Measurements from ENCODE around the gene MRPL39. TPM values are rescaled to one million over a fixed set of nuclear protein-coding genes. Genes with fewer than 3 reads are reported as not detected.

Gene MRPL39
- total RNA-seq, 1 donor from 2014 or later, result 31.6 TPM

GRCh38 chr21:25615880-25616279 lies 8.6 kb upstream of the MRPL39 start:
- intact Hi-C loops (cut with micrococcal nuclease), result no loop called here

- intact Hi-C loops (cut with micrococcal nuclease), result no loop called here
Measured at GRCh38 chr21:25614441-25614840, 7.2 kb upstream of the MRPL39 start.

- intact Hi-C loops (cut with micrococcal nuclease), result loop anchor here (1.0 to 5.0 kb wide), 9 partner anchors 31 to 1234 kb away; partner anchors contain the start of genes APP, ATP5PF, GABPA and JAM2
Measured at GRCh38 chr21:25608044-25608737, 910 bp upstream of the MRPL39 start.

DNA sequence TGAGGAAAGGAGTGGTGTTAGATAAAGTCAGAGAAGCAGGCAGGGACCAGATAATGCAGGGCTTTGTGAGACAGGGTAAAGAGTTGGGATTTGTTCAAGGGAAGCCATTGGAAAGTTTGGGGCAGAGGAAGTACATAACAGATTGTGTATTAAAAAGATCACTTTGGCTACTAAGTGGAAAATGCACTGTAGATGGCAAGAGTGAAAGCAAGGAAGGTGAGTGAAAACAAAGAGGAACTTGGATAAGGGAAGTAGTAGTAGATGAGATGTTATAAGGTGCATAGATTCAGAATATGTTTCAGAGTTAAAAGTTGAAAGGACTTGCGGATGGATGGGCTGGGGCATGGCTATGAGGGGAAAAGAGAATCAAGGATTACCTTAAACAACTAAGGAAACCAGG lies 17.4 kb downstream of the MRPL39 start:
- intact Hi-C loops (cut with micrococcal nuclease), result no loop called here

- intact Hi-C loops (cut with micrococcal nuclease), result no loop called here
Measured at GRCh38 chr21:25586791-25587190, 20.5 kb downstream of the MRPL39 start.

DNA sequence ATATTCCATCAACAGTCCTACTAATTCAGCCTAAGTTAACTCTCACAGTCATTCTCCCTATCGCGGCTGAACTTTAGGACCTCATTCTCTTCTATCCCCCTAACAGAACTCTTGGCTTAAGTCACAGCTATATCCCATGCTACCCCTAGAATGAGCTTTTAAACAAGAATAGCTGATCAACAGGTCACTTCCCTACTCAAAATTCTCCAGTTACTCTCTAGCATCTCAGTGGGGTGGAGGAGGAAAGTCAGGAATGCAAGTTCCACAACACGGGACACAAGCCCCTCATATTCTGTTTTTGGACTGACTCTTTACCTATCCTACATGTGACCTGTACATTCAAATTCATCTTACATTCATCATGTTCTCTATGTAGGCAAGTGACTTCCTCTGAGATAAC lies 21.0 kb downstream of the MRPL39 start:
- intact Hi-C loops (cut with micrococcal nuclease), result no loop called here

GRCh38 chr21:25584833-25585676 lies 22.2 kb downstream of the MRPL39 start:
- intact Hi-C loops (cut with micrococcal nuclease), result no loop called here

DNA sequence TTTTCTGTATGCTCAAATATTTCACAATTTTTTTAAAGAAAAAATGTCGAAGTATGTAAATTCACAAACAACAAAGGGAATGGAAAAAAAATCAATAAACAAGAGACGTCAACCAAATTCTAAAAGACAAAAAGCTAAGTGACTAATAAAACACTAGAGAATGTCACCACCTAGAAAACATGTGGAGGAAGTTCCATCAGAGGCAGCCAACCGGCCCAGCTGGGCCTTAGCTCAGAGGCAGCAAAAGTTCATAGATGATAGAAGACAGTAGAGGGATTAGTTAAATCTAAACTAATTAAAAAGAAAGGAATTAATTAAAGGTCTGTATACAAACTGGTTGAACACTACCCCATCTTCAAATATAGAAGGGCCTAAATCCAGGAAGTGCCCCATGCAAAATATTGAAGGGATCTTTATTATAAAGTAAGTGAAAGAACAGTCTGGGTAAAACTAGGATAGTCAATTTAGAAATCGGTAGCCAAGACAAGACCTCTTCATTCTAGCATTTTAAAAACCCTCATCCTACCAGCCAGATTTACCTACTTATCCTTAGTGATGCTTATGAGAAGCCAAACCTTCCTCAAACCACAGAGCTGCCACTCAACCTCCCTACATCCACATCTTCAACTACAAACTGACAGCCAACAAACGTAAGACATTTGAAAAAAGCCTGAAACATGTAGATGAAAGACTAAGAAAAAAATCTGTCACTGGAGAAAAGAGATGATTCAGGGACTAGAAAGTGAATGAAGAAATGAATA lies 23.7 kb downstream of the MRPL39 start:
- intact Hi-C loops (cut with micrococcal nuclease), result no loop called here

DNA sequence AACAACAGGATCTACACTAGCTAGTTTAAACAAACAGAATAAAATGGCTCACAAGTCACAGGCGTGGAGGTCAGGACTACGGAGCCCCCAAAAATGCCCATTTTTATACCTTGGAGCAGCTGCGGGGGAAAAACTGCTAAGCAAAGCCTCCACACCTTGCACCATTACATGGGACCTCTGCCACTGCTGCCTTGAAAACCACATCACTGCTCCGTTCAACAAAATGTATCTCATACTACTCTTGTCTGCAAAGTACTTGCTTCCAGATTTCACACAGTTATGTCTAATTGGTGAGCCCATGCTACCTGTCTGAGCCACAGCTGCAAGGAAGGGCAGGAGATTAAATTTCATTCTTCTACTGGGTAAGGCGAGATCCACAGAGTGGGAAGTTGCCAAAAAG lies 24.4 kb downstream of the MRPL39 start:
- intact Hi-C loops (cut with micrococcal nuclease), result no loop called here

DNA sequence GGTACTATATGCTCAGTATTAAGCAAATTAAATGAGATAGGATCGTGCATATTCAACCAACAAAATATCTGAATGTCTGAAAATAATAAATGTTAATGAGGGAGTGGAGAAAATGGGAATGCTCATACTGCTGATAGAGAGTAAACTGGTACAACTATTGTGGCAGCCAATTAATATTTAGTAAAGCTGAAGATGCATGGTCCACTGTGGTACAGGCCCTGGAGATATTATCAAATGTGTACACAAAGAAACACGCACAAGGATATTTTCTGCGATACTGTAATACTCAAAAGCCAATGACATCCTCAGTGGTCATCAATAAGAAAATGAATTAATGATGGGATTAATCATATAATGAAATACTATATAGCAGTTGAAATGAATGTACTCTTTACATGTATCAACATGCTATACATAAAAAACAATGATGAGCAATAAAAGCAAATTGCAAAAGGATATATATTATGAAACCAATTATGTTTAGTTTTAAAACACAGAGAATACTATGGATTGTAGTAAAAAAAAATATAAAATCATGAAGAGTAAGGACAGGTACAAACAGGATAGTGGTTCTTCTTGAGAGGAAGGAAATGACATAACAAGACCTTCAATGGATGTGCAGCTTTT lies 25.0 kb downstream of the MRPL39 start:
- intact Hi-C loops (cut with micrococcal nuclease), result no loop called here

DNA sequence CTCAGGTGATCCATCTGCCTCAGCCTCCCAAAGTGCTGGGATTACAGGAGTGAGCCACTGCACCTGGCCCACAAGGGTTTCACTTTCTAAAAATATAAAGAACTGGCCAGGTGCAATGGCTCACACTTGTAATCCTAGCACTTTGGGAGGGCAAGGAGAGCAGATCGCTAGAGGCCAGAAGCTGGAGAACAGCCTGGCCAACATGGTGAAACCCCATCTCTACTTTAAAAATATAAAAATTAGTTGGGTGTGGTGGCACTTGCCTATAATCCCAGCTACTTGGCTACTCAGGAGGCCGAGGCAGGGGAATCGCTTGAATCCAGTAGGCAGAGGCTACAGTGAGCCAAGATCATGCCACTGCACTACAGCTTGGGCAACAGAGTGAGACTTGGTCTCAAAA lies 25.7 kb downstream of the MRPL39 start:
- intact Hi-C loops (cut with micrococcal nuclease), result no loop called here

- intact Hi-C loops (cut with micrococcal nuclease), result no loop called here
Measured at GRCh38 chr21:25580912-25581260, 26.4 kb downstream of the MRPL39 start.

DNA sequence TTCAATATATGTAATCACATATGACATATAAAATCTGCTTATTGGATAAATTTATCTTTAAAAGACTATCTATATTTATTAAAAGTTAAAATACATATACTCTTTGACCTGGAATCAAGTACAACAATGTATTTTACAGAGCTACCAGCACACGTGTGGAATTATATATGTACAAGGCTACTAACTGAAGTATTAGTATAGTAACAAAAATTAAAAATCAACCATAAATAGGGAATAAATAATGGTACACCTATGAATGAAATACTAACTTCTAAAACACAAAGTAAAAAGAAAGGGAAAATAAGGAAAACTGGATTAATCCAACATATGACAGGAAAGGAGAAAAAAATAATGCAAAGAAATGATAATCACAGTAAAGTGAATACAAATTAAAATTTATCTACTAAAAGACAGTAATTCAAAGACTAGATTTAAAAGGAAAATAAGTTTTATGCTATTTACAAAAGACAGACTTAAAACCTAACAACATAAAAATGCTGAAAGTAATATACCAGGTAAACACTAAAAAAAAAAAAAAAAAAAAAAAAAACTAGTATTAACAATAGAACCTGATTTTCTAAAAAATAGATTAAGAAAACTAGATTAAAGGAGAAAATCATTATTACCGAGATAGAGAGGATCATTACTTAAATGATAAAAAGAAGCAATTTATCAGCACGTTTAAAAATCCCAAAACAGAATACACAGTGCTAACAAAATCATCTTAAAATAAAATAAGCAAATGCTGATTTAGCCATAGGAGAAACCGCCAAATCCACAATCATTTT lies 27.9 kb downstream of the MRPL39 start:
- intact Hi-C loops (cut with micrococcal nuclease), result no loop called here

DNA sequence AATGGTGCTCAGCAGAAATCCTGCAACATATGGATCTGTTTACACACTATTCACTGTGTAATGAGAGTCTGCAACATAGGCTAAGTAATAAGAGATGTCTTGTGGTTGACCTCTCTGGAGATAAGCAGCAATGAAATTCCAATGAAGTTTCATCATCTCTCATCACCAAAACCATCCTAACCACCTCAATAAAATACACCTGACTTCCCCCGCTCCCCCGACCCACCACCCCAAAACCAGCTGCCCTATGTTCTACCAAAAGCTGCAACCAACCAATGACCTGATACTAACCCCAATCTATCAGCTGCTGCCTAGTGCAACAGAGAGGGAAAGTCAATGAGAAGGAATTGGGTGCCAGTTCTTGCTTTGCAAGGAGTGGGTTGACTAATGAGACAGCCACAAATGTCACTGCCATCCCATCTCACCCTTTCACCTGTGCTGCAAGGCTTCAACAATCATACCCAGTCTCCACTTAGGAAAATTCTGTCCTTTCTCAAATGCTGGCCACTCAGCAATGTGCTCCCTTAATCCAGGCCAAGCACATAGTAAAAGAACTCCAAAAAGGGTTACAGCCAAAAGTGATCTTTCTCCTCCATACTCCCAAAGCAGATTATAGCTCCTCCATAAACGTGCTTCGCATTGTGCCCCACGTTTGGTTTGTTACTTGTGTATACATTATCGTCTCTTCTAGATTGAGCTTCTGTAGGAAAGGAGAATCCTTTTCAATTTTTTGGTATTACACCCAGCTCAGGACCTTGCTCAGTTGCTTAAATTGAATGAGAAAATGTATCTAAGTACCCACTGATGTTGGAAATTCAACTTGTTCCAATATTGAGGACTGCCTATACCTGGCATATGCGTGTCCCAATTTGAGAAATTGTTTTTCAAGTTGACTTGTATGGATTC lies 29.0 kb downstream of the MRPL39 start:
- intact Hi-C loops (cut with micrococcal nuclease), result no loop called here

- intact Hi-C loops (cut with micrococcal nuclease), result no loop called here
Measured at GRCh38 chr21:25577424-25578055, 29.7 kb downstream of the MRPL39 start.

DNA sequence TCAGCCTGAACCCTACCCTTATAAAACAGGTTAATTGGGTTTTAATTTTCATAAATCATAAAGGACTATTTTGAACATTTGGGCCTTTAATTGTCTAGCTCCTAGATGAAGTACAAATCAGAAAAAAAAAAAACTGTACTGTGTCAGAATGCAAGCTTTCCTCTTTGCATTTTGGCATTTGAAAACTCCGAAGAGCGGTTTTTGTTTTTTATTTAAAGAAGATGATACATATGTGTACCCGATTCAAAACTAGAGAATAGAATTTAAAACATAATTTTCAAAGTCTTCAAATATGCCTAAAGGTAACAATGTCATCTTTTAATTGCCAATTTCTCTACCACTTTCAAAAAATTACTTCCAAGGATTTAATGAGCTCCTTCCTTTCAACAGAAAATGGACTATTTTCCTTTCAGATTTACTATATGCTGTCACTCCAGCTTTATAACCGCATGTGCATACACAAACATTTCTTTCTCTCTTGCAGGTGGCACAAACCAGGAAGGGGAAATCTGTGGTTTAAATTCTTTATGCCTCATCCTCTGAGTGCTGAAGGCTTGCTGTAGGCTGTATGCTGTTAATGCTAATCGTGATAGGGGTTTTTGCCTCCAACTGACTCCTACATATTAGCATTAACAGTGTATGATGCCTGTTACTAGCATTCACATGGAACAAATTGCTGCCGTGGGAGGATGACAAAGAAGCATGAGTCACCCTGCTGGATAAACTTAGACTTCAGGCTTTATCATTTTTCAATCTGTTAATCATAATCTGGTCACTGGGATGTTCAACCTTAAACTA lies 33.7 kb downstream of the MRPL39 start:
- intact Hi-C loops (cut with micrococcal nuclease), result loop anchor here (1.0 kb wide), 7 partner anchors 10 to 177 kb away; partner anchors contain the start of gene MRPL39

DNA sequence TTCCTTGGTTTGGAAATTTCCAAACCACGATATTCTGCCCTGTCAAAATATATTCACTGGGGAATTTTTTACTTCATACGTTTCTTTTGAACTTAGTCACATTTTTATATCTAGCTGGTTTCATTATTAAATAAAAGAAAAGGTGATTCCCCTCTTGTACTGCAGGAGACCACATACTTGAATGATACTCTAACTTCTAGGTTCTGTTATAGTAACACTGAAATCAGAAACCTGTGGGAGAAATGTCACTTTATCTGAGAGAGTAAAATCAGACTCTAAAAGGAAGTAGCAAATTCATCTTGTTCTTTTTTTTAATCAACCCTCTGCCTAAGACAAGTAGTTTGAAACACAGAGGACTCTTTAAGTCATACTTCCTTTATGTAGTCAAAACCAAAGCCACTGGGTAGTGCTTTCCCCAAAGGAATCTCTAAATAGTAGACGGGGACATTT lies 34.4 kb downstream of the MRPL39 start:
- intact Hi-C loops (cut with micrococcal nuclease), result loop anchor here (1.0 kb wide), 7 partner anchors 10 to 177 kb away; partner anchors contain the start of gene MRPL39

GRCh38 chr21:25571726-25572121 lies 35.6 kb downstream of the MRPL39 start:
- intact Hi-C loops (cut with micrococcal nuclease), result no loop called here
